ENCODE data around the gene KIZ. TPM values are rescaled to one million over a fixed set of nuclear protein-coding genes. Genes with fewer than 3 reads are reported as not detected.
"Not testable (repeated sequence)": the region's sequence is repeated elsewhere in the genome, so short reads cannot be mapped to it uniquely, and the experiment has no call there.

KIZ gene
- total RNA-seq, 1 donor = 19.4 TPM

- no peak for DNase-seq (ENCODE audit: low read depth)
- TF ChIP-seq CTCF (IDR thresholded peaks at IDR 0.05; ENCODE audit: insufficient read depth, low read length) = no peak
- H3K4me3 ChIP-seq (ENCODE audit: low read depth, low read length) = no peak overlapping the region
Observed at GRCh38 chr20:21159658-21160380, 33.9 kb downstream of the KIZ start.

GRCh38 chr20:21161926-21162325, 36.0 kb downstream of the KIZ start:
- no peak for DNase-seq (ENCODE audit: low read depth)
- no peak overlapping the region for H3K4me3 ChIP-seq (ENCODE audit: low read depth, low read length)
- no peak for TF ChIP-seq CTCF (IDR thresholded peaks at IDR 0.05; ENCODE audit: insufficient read depth, low read length)

GRCh38 chr20:21162631-21163030, 36.7 kb downstream of the KIZ start:
- no peak for DNase-seq (ENCODE audit: low read depth)
- no peak overlapping the region for H3K4me3 ChIP-seq (ENCODE audit: low read depth, low read length)
- no peak for TF ChIP-seq CTCF (IDR thresholded peaks at IDR 0.05; ENCODE audit: insufficient read depth, low read length)

GRCh38 chr20:21166801-21167200, 40.9 kb downstream of the KIZ start:
- H3K4me3 ChIP-seq (ENCODE audit: low read depth, low read length) = no peak overlapping the region
- no peak for DNase-seq (ENCODE audit: low read depth)
- TF ChIP-seq CTCF (IDR thresholded peaks at IDR 0.05; ENCODE audit: insufficient read depth, low read length) = no peak

- no peak for DNase-seq (ENCODE audit: low read depth)
- TF ChIP-seq CTCF (IDR thresholded peaks at IDR 0.05; ENCODE audit: insufficient read depth, low read length) = no peak
- H3K4me3 ChIP-seq (ENCODE audit: low read depth, low read length) = no peak overlapping the region
Observed at GRCh38 chr20:21167261-21167660, 41.4 kb downstream of the KIZ start.

- not testable (repeated sequence) for DNase-seq (ENCODE audit: low read depth); H3K4me3 ChIP-seq (ENCODE audit: low read depth, low read length)
Observed at GRCh38 chr20:21168061-21168460, 42.2 kb downstream of the KIZ start.

GRCh38 chr20:21172626-21173025, 46.7 kb downstream of the KIZ start:
- no peak for DNase-seq (ENCODE audit: low read depth)
- H3K4me3 ChIP-seq (ENCODE audit: low read depth, low read length) = no peak overlapping the region
- no peak for TF ChIP-seq CTCF (IDR thresholded peaks at IDR 0.05; ENCODE audit: insufficient read depth, low read length)
